Thymus (tissue), 11 donors: ENCODE results near the gene FOXS1. TPM values are rescaled to one million over a fixed set of nuclear protein-coding genes. Genes with fewer than 3 reads are reported as not detected.
"Not testable (repeated sequence)": the region's sequence is repeated elsewhere in the genome, so short reads cannot be mapped to it uniquely, and the experiment has no call there.

Source experiments
- DNase-seq, 9 donors: peaks; one replicate each; pipeline ENCODE4 v3.0.0-alpha.2; 2013; ENCODE audit warnings: low spot score in 9 of 9, low read depth in 6 of 9, missing footprints in 1 of 9
- H3K27ac ChIP-seq, 2 donors: one replicate each; pipeline ENCODE4 v1.5.1; 2013; ENCODE audit warnings: control low read depth in 1 of 2, low read depth in 1 of 2, low read length in 1 of 2, mild to moderate bottlenecking in 1 of 2, moderate library complexity in 1 of 2
- H3K27me3 ChIP-seq, 2 donors: one replicate each; pipeline ENCODE4 v1.5.1; 2013; ENCODE audit warnings: low read length in 1 of 2; ENCODE audit not compliant: control insufficient read depth in 2 of 2, insufficient read depth in 1 of 2
- H3K36me3 ChIP-seq, 2 donors: one replicate each; pipeline ENCODE4 v1.5.1; 2013; ENCODE audit warnings: low read length in 1 of 2, mild to moderate bottlenecking in 1 of 2, moderate library complexity in 1 of 2; ENCODE audit not compliant: control insufficient read depth in 2 of 2, insufficient read depth in 2 of 2
- H3K4me1 ChIP-seq, 2 donors: one replicate each; pipeline ENCODE4 v1.5.1; 2013; ENCODE audit warnings: low read length in 2 of 2; ENCODE audit not compliant: control insufficient read depth in 2 of 2, insufficient read depth in 2 of 2
- H3K4me3 ChIP-seq, 2 donors: one replicate each; pipeline ENCODE4 v1.5.1; 2013; ENCODE audit warnings: low read length in 2 of 2, control low read depth in 1 of 2, mild to moderate bottlenecking in 1 of 2
- H3K9me3 ChIP-seq, 2 donors: one replicate each; pipeline ENCODE4 v1.5.1; 2013; ENCODE audit warnings: low read length in 1 of 2, mild to moderate bottlenecking in 1 of 2; ENCODE audit not compliant: control insufficient read depth in 2 of 2, insufficient read depth in 1 of 2
- WGBS: extraction: QIAGEN DNeasy Blood & Tissue Kit; methylation state at CpG from one replicate; pipeline ENCODE4 v1.1.7; 2013; 5-methylcytosine and 5-hydroxymethylcytosine counted together
- polyA plus RNA-seq: library from polyadenylated mRNA; stranded (reverse); fragments of 200-250 nt; gene quantifications from one replicate; pipeline ENCODE4 v1.2.3, GENCODE V29; 2013
- total RNA-seq: library from RNA; stranded (reverse); fragments of 120-200 nt; gene quantifications from one replicate; pipeline ENCODE4 v1.2.4, GENCODE V29; 2013
- donor health status: healthy.

FOXS1 gene
- total and polyA plus RNA-seq, 2 donors: 1.2 to 4.7 TPM

GRCh38 chr20:31830406-31830981 lies 14.9 kb downstream of the FOXS1 start:
- no peaks in the 10 kb centered on the region for H3K27me3 ChIP-seq
- H3K4me1 ChIP-seq: no peaks in the 10 kb centered on the region
- H3K27ac ChIP-seq: no peak overlapping the region
- WGBS: 96% methylated on average over 8 of the region's 8 CpGs
- DNase-seq: no peak
- H3K4me3 ChIP-seq: no peak overlapping the region
- no peaks in the 10 kb centered on the region for H3K9me3 ChIP-seq
- H3K36me3 ChIP-seq: no peaks in the 10 kb centered on the region

DNA sequence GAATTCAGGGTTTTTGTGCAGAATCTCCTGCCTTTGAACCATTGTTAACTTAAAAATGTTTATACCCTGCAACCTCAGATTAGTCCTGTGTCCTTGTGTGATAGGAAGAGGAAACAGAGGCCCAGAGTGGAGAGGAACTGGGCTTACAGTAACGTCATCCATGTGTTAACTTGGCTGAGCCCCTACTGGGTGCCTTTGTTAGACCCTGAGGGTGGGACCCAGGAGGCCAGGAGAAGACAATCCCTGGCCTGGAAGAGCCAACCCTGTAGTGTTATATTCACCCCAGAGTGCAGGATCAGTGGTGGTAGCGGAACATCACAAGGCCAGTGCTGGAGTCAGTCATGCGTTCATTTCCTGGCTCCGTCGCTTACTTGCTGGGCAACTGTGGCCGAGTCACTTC lies 15.7 kb downstream of the FOXS1 start:
- Histone ChIP-seq H3K27me3 (no peaks in the 10 kb centered on the region), H3K4me3 (no peak overlapping the region), H3K4me1 (no peaks in the 10 kb centered on the region), H3K27ac (no peak overlapping the region), H3K9me3 (no peaks in the 10 kb centered on the region), H3K36me3 (no peaks in the 10 kb centered on the region)
- WGBS: 93% methylated on average over 6 of the region's 6 CpGs
- no peak for DNase-seq

- 98% methylated on average over 11 of the region's 11 CpGs for WGBS
- not testable (repeated sequence) for H3K4me3 ChIP-seq, H3K9me3 ChIP-seq, H3K27me3 ChIP-seq, H3K27ac ChIP-seq, H3K4me1 ChIP-seq, DNase-seq, H3K36me3 ChIP-seq
Observed at GRCh38 chr20:31828016-31828415, 17.4 kb downstream of the FOXS1 start.

- no peaks in the 10 kb centered on the region for H3K36me3 ChIP-seq
- H3K4me1 ChIP-seq: peaks cover 0 to 6% of the 10 kb centered on the region in 2 donors
- no peaks in the 10 kb centered on the region for H3K9me3 ChIP-seq
- H3K27me3 ChIP-seq: no peaks in the 10 kb centered on the region
- WGBS: 97% methylated on average over 2 of the region's 2 CpGs
- no peak for DNase-seq
- H3K4me3 ChIP-seq: no peak overlapping the region
- H3K27ac ChIP-seq: no peak overlapping the region
Observed at GRCh38 chr20:31827059-31827458, 18.3 kb downstream of the FOXS1 start.

DNA sequence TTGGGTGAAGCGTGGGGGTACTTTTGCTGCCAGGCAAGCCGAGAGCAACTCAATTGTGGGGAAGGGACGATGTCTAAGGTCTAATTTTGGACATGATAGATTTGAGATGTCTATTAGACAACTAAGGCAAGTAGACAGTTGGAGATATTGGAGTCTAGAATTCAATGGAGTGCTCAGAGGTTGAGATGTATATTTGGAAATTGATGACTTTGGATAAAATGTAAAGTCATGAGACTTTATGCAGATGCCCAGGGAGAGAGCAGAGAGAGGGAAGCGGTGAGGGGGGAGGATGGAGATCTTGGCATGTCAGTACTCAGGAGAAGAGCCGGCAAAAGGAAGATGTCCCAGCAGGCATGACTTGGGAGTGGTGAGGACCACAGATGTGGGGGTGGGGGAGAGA lies 19.3 kb downstream of the FOXS1 start:
- Histone ChIP-seq H3K36me3 (no peaks in the 10 kb centered on the region), H3K27ac (no peak overlapping the region), H3K9me3 (no peaks in the 10 kb centered on the region), H3K4me3 (no peak overlapping the region), H3K4me1 (peaks cover 0 to 6% of the 10 kb centered on the region in 2 donors), H3K27me3 (peaks cover 0 to 2% of the 10 kb centered on the region in 2 donors)
- no peak for DNase-seq
- WGBS: 97% methylated on average over 5 of the region's 5 CpGs

DNA sequence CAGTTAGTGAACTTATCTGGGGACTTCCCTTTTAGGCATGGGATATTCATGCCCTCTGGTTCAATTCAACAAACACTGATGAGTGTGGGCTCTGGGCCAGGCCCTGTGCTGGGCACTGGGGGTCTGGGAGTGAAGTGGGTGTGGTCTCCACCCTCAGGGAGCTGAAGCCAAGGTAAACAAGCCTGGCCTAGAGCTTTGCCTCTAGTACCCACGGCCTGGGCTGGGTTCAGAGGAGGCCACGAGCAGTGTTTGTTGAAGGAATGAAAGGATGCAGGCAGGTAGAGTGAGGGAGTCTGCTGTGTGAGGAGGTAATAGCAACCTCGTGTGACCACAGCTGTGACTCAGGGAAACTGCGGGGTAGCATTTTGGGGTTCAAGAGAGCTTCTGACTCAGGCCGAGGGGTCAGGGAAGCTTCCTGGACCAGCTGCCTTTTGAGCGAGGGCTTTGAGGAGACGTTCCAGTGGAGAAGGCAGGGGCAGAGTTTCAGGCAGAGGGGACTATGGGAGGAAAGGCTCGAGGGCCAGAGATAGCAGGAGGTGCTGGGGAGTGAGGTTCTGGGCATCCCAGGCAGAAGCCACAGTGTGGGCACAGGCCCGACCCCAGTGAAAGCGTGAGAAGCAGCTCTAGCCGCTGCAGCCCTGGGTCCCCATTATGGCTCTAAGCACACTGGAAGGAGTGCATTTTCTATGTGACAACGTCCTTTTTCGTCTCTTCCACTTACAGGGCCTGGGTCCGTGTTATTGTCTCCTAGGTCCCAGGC lies 20.7 kb downstream of the FOXS1 start:
- 90% methylated on average over 14 of the region's 14 CpGs for WGBS
- peaks cover 0 to 6% of the 10 kb centered on the region in 2 donors for H3K4me1 ChIP-seq
- no peak overlapping the region for H3K27ac ChIP-seq
- peaks cover 0 to 2% of the 10 kb centered on the region in 2 donors for H3K27me3 ChIP-seq
- no peaks in the 10 kb centered on the region for H3K9me3 ChIP-seq
- no peak overlapping the region for H3K4me3 ChIP-seq
- no peak for DNase-seq
- H3K36me3 ChIP-seq: no peaks in the 10 kb centered on the region

DNA sequence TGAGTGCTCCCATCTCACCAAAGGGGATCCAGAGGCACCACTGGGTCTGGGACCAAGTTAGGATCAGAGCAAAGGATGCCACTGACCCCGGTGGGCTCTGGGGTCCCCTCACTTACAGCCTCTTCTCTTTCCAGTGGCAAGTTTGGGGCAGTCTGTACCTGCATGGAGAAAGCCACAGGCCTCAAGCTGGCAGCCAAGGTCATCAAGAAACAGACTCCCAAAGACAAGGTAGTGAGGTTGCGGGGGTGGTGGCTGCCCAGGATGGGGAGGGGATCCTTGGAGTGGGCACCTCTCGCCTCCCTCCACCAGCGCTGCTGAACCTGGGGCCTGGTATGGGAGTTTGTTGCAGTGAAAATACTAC lies 21.3 kb downstream of the FOXS1 start:
- no peaks in the 10 kb centered on the region for H3K9me3 ChIP-seq
- peaks cover 0 to 6% of the 10 kb centered on the region in 2 donors for H3K4me1 ChIP-seq
- no peak overlapping the region for H3K4me3 ChIP-seq
- no peak for DNase-seq
- H3K36me3 ChIP-seq: no peaks in the 10 kb centered on the region
- no peak overlapping the region for H3K27ac ChIP-seq
- peaks cover 0 to 2% of the 10 kb centered on the region in 2 donors for H3K27me3 ChIP-seq
- whole genome bisulfite sequencing: 97% methylated on average over 4 of the region's 4 CpGs

- no peak overlapping the region for H3K27ac ChIP-seq
- no peak overlapping the region for H3K4me3 ChIP-seq
- H3K27me3 ChIP-seq: peaks cover 0 to 2% of the 10 kb centered on the region in 2 donors
- H3K36me3 ChIP-seq: no peaks in the 10 kb centered on the region
- H3K4me1 ChIP-seq: peaks cover 0 to 6% of the 10 kb centered on the region in 2 donors
- H3K9me3 ChIP-seq: no peaks in the 10 kb centered on the region
- 78% methylated on average over 14 of the region's 14 CpGs for WGBS
- DNase-seq: no peak
Observed at GRCh38 chr20:31823360-31824124, 21.9 kb downstream of the FOXS1 start.
